HepG2 (cell line): ENCODE data around the gene BAHD1. TPM values are rescaled to one million over a fixed set of nuclear protein-coding genes. Genes with fewer than 3 reads are reported as not detected.

Source experiments
- ATAC-seq: fragments of 200-7000 bp; cut with Tn5 transposase; 3 replicates; pipeline ENCODE4 v1.9.1; 2020; ENCODE audit warnings: mild to moderate bottlenecking, moderate library complexity
- BruUV-seq: library from RNA; stranded (reverse); fragments of 400-500 nt; replicated peaks from 2 replicates; lab custom pipeline; 2021; lab: Mats Ljungman, UMichigan
- CTCF ChIA-PET: fragments of 300-600 bp; formaldehyde crosslinking; extraction: SDS; loops from one replicate; lab custom pipeline; 2021; ENCODE audit warnings: low total read pairs, inconsistent platforms, low intra/inter-chr PET ratio; lab: Yijun Ruan, JAX
- POLR2A ChIA-PET: fragments of 350-600 bp; sonication (Branson Sonifier 250); formaldehyde crosslinking; loops from one replicate; lab custom pipeline; 2020; ENCODE audit warnings: antibody characterized with exemption, inconsistent platforms; lab: Yijun Ruan, JAX
- DNase-seq: peaks from one replicate; pipeline ENCODE4 v3.0.0-alpha.2; 2015; ENCODE audit warnings: low spot score
- FAIRE-seq: peaks from 3 replicates; lab custom pipeline; 2011; peaks lifted over from hg19 to GRCh38; lab: Jason Lieb, UNC
- H2AFZ ChIP-seq: one replicate; pipeline ENCODE4 v1.6.1; 2011; ENCODE audit warnings: low read length, inconsistent platforms
- H3K27ac ChIP-seq: fragments of 300-600 bp; 3 replicates; pipeline ENCODE4 v1.8.0; 2011; ENCODE audit warnings: mixed run types, mild to moderate bottlenecking, mixed read lengths, low read length, inconsistent platforms; ENCODE audit not compliant: insufficient read depth; ENCODE audit errors: extremely low read length
- H3K27me3 ChIP-seq, 2 experiments: fragments of 200-600 bp in 1 of 2; 2 replicates in 1 of 2; 3 replicates in 1 of 2; pipeline versions ENCODE4 v1.6.0 to v1.8.0; 2011; ENCODE audit warnings: low read length in 2 of 2, mild to moderate bottlenecking in 2 of 2, moderate library complexity in 2 of 2, inconsistent platforms in 1 of 2; ENCODE audit not compliant: insufficient read depth in 2 of 2, control insufficient read depth in 1 of 2
- H3K36me3 ChIP-seq, 2 experiments: fragments of 200-600 bp in 1 of 2; replicated peaks in 1 of 2; 2 replicates in 1 of 2; 3 replicates in 1 of 2; pipeline versions ENCODE4 v1.5.1 to v1.8.0; 2011; ENCODE audit warnings: low read length in 2 of 2, inconsistent platforms in 1 of 2; ENCODE audit not compliant: insufficient read depth in 2 of 2, control insufficient read depth in 1 of 2
- H3K4me1 ChIP-seq: 2 replicates; pipeline ENCODE4 v1.5.1; 2012; ENCODE audit warnings: low read length, inconsistent platforms; ENCODE audit not compliant: insufficient read depth
- H3K4me2 ChIP-seq: 2 replicates; pipeline ENCODE4 v1.6.0; 2011; ENCODE audit warnings: low read depth, low read length, inconsistent platforms
- H3K4me3 ChIP-seq, 3 experiments: fragments of 200-600 bp in 1 of 3; sonication (generic), shearing (Covaris generic) in 1 of 3; replicated peaks in 1 of 3; 2 replicates each; pipeline ENCODE4 v1.5.1; 2011 to 2016; ENCODE audit warnings: low read length in 3 of 3, inconsistent platforms in 2 of 3, low read depth in 2 of 3, mild to moderate bottlenecking in 2 of 3, control low read depth in 1 of 3, mixed read lengths in 1 of 3; ENCODE audit not compliant: insufficient read depth in 1 of 3
- H3K79me2 ChIP-seq: one replicate; pipeline ENCODE4 v1.6.1; 2011; ENCODE audit warnings: low read length, inconsistent platforms; ENCODE audit not compliant: insufficient read depth
- H3K9ac ChIP-seq: 2 replicates; pipeline ENCODE4 v1.6.0; 2011; ENCODE audit warnings: mild to moderate bottlenecking, low read depth, low read length, inconsistent platforms; ENCODE audit not compliant: insufficient read depth
- H3K9me3 ChIP-seq: 2 replicates; pipeline ENCODE4 v1.5.1; 2012; ENCODE audit warnings: mild to moderate bottlenecking, low read length
- H4K20me1 ChIP-seq: 2 replicates; pipeline ENCODE4 v1.6.0; 2011; ENCODE audit warnings: inconsistent platforms, mild to moderate bottlenecking, low read length, moderate library complexity; ENCODE audit not compliant: insufficient read depth
- DZIP1 ChIP-seq: sonication (generic); formaldehyde crosslinking; IDR thresholded peaks from 2 replicates; pipeline ENCODE4 v1.5.0; 2020; ENCODE audit warnings: mild to moderate bottlenecking, missing genetic modification reagents
- RFX3 ChIP-seq: IDR thresholded peaks from 2 replicates; pipeline ENCODE4 v1.6.1; 2016; ENCODE audit warnings: missing biosample characterization, missing genetic modification reagents
- SETDB1 ChIP-seq: sonication (generic); formaldehyde crosslinking; IDR thresholded peaks from 2 replicates; pipeline ENCODE4 v1.5.1; 2020; ENCODE audit warnings: missing genetic modification reagents, mild to moderate bottlenecking, borderline replicate concordance
- ZBTB7A ChIP-seq: sonication (generic); formaldehyde crosslinking; IDR thresholded peaks from 2 replicates; pipeline ENCODE4 v1.8.0; 2022; ENCODE audit warnings: mild to moderate bottlenecking, missing genetic modification reagents
- ZFP90 ChIP-seq: sonication (generic); formaldehyde crosslinking; IDR thresholded peaks from 2 replicates; pipeline ENCODE4 v1.8.0; 2022; ENCODE audit warnings: missing genetic modification reagents, mild to moderate bottlenecking, inconsistent platforms, borderline replicate concordance
- ZMYM3 ChIP-seq: sonication (generic); formaldehyde crosslinking; IDR thresholded peaks from 2 replicates; pipeline ENCODE4 v1.5.1; 2020; ENCODE audit warnings: mild to moderate bottlenecking, missing genetic modification reagents
- ZNF251 ChIP-seq: sonication (generic); formaldehyde crosslinking; IDR thresholded peaks from 2 replicates; pipeline ENCODE4 v1.9.0; 2021; ENCODE audit warnings: mild to moderate bottlenecking, missing genetic modification reagents
- ZNF30 ChIP-seq: sonication (generic); formaldehyde crosslinking; IDR thresholded peaks from 2 replicates; pipeline ENCODE4 v1.5.0; 2020; ENCODE audit warnings: mild to moderate bottlenecking, missing genetic modification reagents
- ZNF776 ChIP-seq: sonication (generic); formaldehyde crosslinking; IDR thresholded peaks from 2 replicates; pipeline ENCODE4 v1.4.0; 2020; ENCODE audit warnings: mild to moderate bottlenecking, missing genetic modification reagents
- WGBS: methylation state at CpG from one replicate; pipeline ENCODE4 v1.1.6; 2017; ENCODE audit warnings: low lambda C conversion rate; 5-methylcytosine and 5-hydroxymethylcytosine counted together
- in situ Hi-C: cut with HindIII; loops from 2 replicates; pipeline ENCODE4 v1.10.0; 2017; ENCODE audit warnings: low pct_unique_long_range_greater_than_20kb; ENCODE audit not compliant: extremely low pct_ligation_motif_present
- intact Hi-C: fragments of 100-400 bp; cut with micrococcal nuclease; formaldehyde crosslinking; loops from one replicate; pipeline ENCODE4 v1.10.0; 2022; ENCODE audit not compliant: unreplicated experiment
- polyA plus RNA-seq, 8 experiments: library from polyadenylated mRNA; depleted of rRNA in 3 of 8; stranded (reverse) in 7 of 8; unstranded in 1 of 8; fragments of >200 nt; fragmentation: Illumina TruSeq in 4 of 8; extraction: Trizol in 4 of 8; gene quantifications; 2 replicates each; pipeline versions ENCODE4 v1.2.1 to v1.2.3, GENCODE V29; 2011 to 2016; ENCODE audit warnings: low read depth in 4 of 8, missing spikeins in 1 of 8, mixed read lengths in 1 of 8; ENCODE audit not compliant: insufficient read depth in 1 of 8
- total RNA-seq, 5 experiments: library from RNA; depleted of rRNA; stranded (reverse); fragments of >200 nt; fragmentation: Illumina TruSeq; extraction: Trizol; gene quantifications; 2 replicates each; pipeline ENCODE4 v1.2.3, GENCODE V29; 2016; ENCODE audit warnings: low read depth in 1 of 5

BAHD1 gene
- total and polyA plus RNA-seq, 2 of the 13 experiments (the other 11 are each of a cell fraction or from before 2014, with no cell fraction given): 3.3 to 8.7 TPM

DNA sequence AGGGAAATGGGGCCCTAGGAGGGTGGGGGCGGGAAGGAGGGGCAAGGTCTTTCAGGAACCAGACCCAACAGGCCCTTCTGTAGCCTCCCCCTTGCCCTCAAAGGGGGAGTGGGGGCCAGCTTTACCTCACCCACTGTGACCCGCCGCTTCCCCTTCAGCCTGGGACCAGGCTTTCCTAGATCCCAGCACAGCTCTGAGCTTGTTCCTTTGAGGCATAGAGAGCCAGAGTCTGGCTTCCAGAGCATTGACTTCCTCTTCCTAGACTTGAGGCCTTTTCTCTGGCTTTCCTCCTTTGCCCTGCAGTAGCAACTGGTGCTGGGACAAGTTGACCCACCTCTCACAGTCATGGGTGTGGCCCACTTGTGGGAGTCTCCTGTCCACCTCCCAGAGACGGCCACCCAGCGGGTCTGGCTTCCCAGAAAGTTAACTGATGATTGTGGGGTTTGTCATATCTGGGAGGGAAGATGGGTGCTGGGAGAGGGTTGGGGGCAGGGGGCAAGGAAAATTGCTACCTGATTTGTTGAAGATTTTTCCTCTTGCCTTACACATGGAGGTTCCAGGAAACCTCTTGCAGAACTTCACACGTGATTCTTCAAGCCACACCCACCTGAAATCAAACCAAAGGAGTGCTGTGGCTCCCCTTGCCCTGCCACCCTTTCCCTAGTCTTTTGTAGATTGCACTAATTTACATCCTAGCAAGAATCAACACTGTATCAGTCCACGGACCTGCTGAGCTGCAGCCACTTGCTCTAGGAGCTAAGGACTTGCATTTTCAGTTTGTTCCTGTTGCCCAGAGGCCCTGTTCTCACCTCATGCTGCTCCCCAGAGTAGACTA, 25.9 kb downstream of the BAHD1 start:
- POLR2A ChIA-PET: no interaction called here

More for the DNA sequence above, 25.9 kb downstream of the BAHD1 start:
- ATAC-seq (no peak), DNase-seq (no peak), FAIRE-seq (no peak)
- WGBS: 92% methylated on average over 7 of the region's 7 CpGs
- Histone ChIP-seq H3K27me3 (no peaks in the 10 kb centered on the region; a peak in 1 of 5 replicates), H3K4me2 (no peak overlapping the region), H3K4me1 (peaks cover 11% of the 10 kb centered on the region), H3K9ac (no peak overlapping the region), H3K36me3 (peaks cover 17 to 30% of the 10 kb centered on the region in 2 experiments; a peak in 4 of 5 replicates), H3K79me2 (no peaks in the 10 kb centered on the region), H4K20me1 (no peaks in the 10 kb centered on the region), H3K9me3 (no peaks in the 10 kb centered on the region), H2AFZ (no peak overlapping the region), H3K4me3 (no peak overlapping the region), H3K27ac (no peak overlapping the region)
- intact Hi-C loops (no loop called here), in situ Hi-C loops (no loop called here)
- TF ChIP-seq ZMYM3 (CRISPR knock-in tag) (no peak), ZFP90 (CRISPR knock-in tag) (no peak), ZNF251 (CRISPR knock-in tag) (no peak), RFX3 (CRISPR knock-in tag) (no peak), ZNF776 (CRISPR knock-in tag) (no peak), DZIP1 (CRISPR knock-in tag) (no peak), ZNF30 (no peak), SETDB1 (CRISPR knock-in tag) (no peak), ZBTB7A (CRISPR knock-in tag) (no peak)
- BruUV-seq: no TSS peak
- CTCF ChIA-PET: no interaction called here
